Medulla oblongata (tissue), 1 donor: Measurements from ENCODE around the gene BRSK2.

Experiments used
- DNase-seq: peaks from one replicate; pipeline ENCODE4 v3.0.0-alpha.2; 2015; ENCODE audit errors: extremely low spot score

Gene BRSK2

GRCh38 chr11:1436468-1437039, 46.8 kb downstream of the BRSK2 start:
- DNase-seq: no peak

DNA sequence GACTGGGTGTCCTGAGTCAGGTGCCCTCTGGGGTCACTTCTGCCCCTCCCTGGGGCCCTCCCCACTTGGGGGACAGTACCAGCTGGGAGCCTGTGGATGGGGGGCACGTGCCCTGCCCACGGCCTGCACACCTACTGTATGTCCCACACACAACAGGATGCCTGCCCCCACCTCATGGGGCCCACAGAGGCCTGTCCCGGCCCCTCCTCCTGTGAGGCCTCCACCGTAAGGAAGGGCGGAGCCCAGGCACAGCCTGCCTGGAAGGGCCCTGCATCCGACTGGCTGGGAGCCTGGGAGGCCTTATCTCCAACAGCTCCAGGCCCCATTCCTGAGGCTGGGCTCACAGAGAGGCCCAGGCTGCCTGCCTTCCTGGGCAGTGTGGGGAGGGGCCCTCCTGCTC, 47.8 kb downstream of the BRSK2 start:
- DNase-seq: no peak

DNA sequence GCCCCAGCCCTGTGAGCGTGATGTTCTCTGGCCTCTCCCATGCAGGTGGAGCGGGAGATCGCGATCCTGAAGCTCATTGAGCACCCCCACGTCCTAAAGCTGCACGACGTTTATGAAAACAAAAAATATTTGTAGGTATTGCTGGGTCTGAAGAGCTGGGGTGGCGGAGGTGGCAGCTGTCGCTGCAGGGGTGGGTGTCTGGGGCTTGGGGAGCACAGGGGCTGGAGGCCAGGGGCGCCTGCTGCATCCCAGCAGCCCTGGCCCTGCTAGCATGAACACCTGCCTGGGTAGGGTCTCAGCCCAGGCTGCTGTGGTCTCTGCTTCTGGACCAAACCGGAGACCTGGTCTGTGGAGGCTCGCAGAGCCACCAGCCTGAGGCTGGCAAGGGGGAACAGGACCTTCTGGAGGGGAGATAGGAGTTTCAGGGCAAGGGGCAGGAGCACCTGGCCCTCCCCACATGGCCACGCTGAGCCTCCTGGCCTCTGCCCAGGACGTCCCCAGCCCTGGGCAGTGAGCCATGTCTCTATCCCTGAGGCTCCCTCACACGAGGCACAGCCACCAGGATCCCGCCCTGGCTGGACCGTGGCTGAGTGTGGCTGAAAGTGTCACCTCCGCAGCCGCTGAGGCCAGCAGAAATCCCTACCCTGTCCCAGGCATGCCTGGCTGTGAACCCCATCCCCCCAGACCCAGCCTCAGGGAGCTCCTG, 48.7 kb downstream of the BRSK2 start:
- DNase-seq: no peak

GRCh38 chr11:1438967-1439330, 49.2 kb downstream of the BRSK2 start:
- no peak for DNase-seq

DNA sequence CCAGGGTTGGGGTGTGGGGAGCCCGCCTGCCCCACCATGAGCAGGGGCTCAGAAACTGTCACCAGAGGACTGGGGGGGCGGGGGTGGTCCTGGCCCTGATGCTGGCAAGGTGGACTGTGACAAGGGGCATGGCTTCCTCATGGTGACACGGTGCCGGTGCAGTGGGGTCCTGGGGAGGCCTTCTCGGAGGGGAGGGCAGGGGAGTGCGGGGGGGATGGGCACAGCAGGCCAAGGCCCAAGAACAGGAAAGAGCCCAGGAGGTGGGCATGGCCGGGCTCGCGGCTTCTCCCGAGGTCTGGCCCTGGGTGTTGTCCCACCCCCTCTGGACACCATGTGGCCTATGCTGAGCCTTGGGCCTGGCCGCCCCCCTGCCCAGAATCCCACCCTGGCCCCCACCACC, 49.6 kb downstream of the BRSK2 start:
- DNase-seq: no peak

DNA sequence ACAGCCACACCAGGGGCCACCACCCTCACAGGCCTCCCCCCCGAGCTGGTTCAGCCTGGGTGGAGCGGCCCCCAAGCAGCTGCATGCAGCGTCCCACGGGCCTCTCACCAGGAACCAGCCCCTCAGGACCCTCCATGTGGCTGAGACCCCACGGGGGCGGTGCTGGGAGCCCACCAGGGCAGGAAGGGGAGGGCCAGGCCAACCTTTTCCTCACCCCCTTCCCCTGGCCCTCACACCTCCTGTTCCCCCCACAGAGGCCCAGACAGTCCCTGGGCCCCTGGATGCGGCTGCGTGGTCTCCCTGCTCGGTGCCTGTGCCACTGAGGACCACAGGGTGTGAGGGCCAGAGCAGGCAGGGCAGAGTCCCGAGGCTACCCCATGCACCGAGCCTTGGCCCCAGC, 50.3 kb downstream of the BRSK2 start:
- no peak for DNase-seq

DNA sequence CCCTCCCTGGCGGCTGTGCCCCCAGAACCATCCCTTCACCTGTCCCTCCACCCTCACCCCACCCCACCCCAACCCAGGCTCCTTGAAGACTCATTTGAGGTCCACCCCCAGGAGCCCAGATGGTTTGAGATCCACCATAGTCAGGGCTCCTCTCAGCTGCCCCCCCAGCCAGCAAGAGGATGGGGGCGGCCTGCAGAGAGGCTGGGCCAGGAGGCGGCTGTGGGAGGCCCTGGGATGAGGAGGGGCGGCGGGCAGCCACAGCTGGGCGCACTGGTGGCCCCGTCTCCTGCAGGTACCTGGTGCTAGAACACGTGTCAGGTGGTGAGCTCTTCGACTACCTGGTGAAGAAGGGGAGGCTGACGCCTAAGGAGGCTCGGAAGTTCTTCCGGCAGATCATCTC, 50.8 kb downstream of the BRSK2 start:
- no peak for DNase-seq

DNA sequence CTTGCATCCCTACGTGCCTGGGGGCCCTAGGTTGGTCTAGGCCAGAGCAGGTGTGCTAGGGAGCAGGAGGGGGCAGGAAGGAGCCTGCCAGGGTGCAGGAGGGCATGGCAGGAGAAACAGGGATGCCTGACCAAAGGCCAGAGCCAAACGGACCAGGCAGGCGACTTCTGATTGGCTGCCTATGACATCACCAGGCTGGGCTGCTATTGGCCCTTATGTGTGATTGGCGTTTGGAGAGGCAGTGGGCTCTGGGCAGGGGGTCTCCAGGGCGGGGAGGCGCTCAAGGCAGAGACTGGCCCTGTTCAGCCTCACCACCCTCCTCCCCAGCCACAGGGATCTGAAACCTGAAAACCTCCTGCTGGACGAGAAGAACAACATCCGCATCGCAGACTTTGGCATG, 52.4 kb downstream of the BRSK2 start:
- DNase-seq: peak; percentile 24

DNA sequence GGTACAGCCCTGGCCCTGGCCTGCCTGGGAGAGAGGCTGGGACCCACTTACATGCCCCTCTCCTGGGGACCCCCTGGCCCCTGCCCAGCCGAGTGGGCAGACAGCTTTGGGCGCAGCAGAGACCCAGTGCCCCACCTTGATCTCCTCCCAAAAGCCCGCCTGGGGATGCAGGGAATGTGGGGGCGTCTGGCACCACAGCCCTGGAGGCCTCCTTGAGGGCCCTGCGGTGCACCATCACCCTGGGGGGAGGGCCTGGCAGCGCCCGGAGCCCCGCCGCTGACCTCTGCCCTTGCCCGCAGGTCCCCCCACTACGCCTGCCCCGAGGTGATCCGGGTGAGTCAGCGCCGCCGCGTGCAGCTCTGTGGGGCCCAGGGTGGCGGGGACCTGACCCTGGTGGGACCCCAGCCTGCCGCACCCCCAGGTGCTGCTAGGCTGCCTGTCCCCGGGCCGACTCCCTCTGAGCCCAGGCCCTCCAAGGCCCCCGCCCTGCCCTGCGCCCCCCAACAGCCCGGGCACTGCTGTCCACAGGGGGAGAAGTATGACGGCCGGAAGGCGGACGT, 53.2 kb downstream of the BRSK2 start:
- DNase-seq: no peak

- no peak for DNase-seq
Measured at GRCh38 chr11:1443737-1444136, 54.0 kb downstream of the BRSK2 start.

- no peak for DNase-seq
Measured at GRCh38 chr11:1444321-1444720, 54.6 kb downstream of the BRSK2 start.

GRCh38 chr11:1444823-1445422, 55.2 kb downstream of the BRSK2 start:
- no peak for DNase-seq

DNA sequence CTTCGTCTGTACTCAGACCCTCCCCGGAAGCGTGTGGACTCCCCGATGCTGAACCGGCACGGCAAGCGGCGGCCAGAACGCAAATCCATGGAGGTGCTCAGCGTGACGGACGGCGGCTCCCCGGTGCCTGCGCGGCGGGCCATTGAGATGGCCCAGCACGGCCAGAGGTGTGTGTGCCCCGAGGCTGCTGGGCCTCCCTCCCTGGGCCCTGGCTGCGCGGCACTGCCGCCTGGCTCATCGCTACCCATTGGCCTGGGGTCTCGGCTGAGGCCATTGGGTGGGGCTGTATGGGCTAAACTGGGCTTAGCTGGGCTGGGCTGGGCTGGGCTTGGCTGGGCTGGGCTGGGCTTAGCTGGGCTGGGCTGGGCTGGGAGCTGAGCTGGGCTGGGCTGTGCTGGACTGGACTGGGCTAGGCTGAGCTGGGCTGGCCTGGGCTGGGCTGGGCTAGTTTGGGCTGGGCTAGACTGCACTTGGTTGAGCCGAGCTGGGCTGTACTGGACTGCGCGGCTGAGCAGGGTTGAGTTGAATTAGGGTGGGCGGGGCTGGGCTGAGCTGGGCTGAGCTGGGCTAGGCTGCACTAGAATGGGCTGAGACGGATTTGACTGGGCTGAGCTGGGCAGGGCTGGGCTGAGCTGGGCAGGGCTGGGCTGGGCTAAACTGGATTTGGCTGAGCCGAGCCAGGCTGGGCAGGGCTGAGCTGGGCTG, 56.2 kb downstream of the BRSK2 start:
- no peak for DNase-seq

GRCh38 chr11:1446623-1447022, 56.9 kb downstream of the BRSK2 start:
- no peak for DNase-seq

DNA sequence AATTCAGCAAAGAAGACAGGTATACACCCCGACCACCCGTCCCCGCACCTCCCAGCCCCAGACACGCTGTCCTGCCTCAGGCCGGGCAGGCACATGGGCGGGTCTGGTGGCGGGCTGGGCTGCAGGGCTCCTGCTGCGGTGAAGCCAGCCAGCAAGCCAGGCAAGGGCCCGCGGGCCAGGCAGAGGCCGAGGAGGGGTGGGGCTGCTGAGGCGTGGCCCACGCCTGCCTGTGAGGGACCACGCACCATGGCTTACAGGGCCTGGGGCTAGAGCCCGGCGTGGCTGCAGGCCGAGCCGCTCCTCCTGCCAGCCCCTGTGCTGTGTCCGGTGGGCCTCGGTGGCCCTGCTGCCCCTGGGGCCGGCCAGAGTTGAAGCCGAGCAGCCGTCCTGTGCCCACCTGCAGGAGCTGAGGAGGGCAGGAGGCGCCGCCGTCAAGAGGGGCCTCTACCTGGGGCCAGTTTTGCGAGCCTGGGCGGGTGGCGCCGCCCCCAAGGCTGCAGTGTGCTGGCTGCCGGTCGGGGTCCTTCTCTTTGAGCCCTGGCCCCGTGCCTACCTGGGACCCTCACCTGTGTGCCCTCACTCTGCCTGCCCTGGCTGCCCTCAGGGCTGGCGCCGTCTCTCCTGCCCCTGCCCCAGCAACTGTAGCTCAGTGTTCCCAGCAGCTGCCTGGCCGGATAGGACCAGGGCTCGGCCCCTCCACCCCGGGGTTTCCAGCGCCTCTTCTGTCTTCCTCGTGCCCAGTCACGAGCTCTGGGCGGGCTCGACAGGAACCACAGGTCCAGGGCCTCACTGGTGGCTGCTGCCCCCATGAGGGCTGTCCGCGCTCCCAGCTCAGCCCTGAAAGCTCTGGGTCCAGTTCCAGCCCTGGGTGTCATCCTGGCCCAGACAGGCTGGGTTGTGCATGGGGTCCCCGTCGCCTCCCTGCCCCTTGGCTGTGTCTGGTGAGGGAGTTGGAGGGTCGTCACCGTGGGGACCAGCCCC, 58.4 kb downstream of the BRSK2 start:
- peak; percentile 62 for DNase-seq

- no peak for DNase-seq
Measured at GRCh38 chr11:1448882-1449281, 59.1 kb downstream of the BRSK2 start.

GRCh38 chr11:1449490-1450243, 59.9 kb downstream of the BRSK2 start:
- DNase-seq: no peak

GRCh38 chr11:1450344-1450875, 60.7 kb downstream of the BRSK2 start:
- no peak for DNase-seq

- no peak for DNase-seq
Measured at GRCh38 chr11:1450949-1451710, 61.4 kb downstream of the BRSK2 start.
